Mesothelial cell of epicardium (in vitro differentiated cells): Measurements from ENCODE around the gene HINT1. TPM values are rescaled to one million over a fixed set of nuclear protein-coding genes. Genes with fewer than 3 reads are reported as not detected.

Experiments
- DNase-seq, 2 experiments: peaks; one replicate each; pipeline ENCODE4 v3.0.0; 2021; ENCODE audit warnings: low spot score in 2 of 2; ENCODE audit not compliant: unreplicated experiment in 2 of 2
- H3K27ac Mint-ChIP-seq: 2 replicates; pipeline ENCODE4 v1.8.0; 2021; ENCODE audit warnings: mixed read lengths
- H3K27me3 Mint-ChIP-seq: 2 replicates; pipeline ENCODE4 v1.8.0; 2021; ENCODE audit warnings: low read depth, mixed read lengths
- H3K36me3 Mint-ChIP-seq: 2 replicates; pipeline ENCODE4 v1.8.0; 2021; ENCODE audit warnings: mixed read lengths
- H3K4me1 Mint-ChIP-seq: 2 replicates; pipeline ENCODE4 v1.8.0; 2021; ENCODE audit warnings: mixed read lengths
- H3K4me3 Mint-ChIP-seq: 2 replicates; pipeline ENCODE4 v1.8.0; 2021; ENCODE audit warnings: mild to moderate bottlenecking, moderate library complexity, mixed read lengths
- H3K9me3 Mint-ChIP-seq: 2 replicates; pipeline ENCODE4 v1.8.0; 2021; ENCODE audit warnings: mixed read lengths
- CTCF ChIP-seq: fragments of 200-600 bp; sonication (generic); IDR thresholded peaks from one replicate; pipeline ENCODE4 v1.5.0; 2021; ENCODE audit warnings: antibody characterized with exemption; ENCODE audit not compliant: unreplicated experiment
- total RNA-seq: library from RNA; stranded (reverse); gene quantifications from 3 replicates; pipeline ENCODE4 v1.2.1, GENCODE V29; 2021

Gene HINT1
- total RNA-seq, 1 donor from 2014 or later = 180 TPM

- Mint-ChIP-seq H3K9me3 (no peaks in the 10 kb centered on the region), H3K27me3 (no peaks in the 10 kb centered on the region), H3K27ac (peak within 1 kb of the TSS; percentile 93), H3K4me1 (peaks cover 22% of the 10 kb centered on the region), H3K4me3 (peak within 1 kb of the TSS; percentile 96), H3K36me3 (no peaks in the 10 kb centered on the region)
- peak; percentile 88 to 89 for DNase-seq
- TF ChIP-seq CTCF = no peak
These were observed 5.7 kb upstream of the HINT1 start, which contains the start of gene LYRM7 for GRCh38 chr5:131170540-131171275. LYRM7 (plus strand) TSS chr5:131170944; CDS start chr5:131171021, 77 bp downstream.

- TF ChIP-seq CTCF = no peak
- no peaks in the 10 kb centered on the region for H3K36me3 Mint-ChIP-seq
- H3K27ac Mint-ChIP-seq = peak overlapping the region; percentile 93
- peaks cover 27% of the 10 kb centered on the region for H3K4me1 Mint-ChIP-seq
- no peak for DNase-seq
- peak overlapping the region; percentile 96 for H3K4me3 Mint-ChIP-seq
- H3K27me3 Mint-ChIP-seq = no peaks in the 10 kb centered on the region
- H3K9me3 Mint-ChIP-seq = no peaks in the 10 kb centered on the region
These were observed 4.9 kb upstream of the HINT1 start for GRCh38 chr5:131169810-131170539.

GRCh38 chr5:131167615-131168014, 2.6 kb upstream of the HINT1 start:
- Mint-ChIP-seq H3K27me3 (no peaks in the 10 kb centered on the region), H3K4me1 (peaks cover 39% of the 10 kb centered on the region), H3K4me3 (no peak overlapping the region), H3K9me3 (no peaks in the 10 kb centered on the region), H3K27ac (no peak overlapping the region), H3K36me3 (peaks cover 3% of the 10 kb centered on the region)
- no peak for TF ChIP-seq CTCF
- no peak for DNase-seq

- Mint-ChIP-seq H3K36me3 (peaks cover 23% of the 10 kb centered on the region), H3K4me1 (peaks cover 20% of the 10 kb centered on the region), H3K4me3 (peak overlapping the region; percentile 97), H3K27me3 (no peaks in the 10 kb centered on the region), H3K27ac (peak overlapping the region; percentile 99), H3K9me3 (no peaks in the 10 kb centered on the region)
- peak; percentile 49 to 79 for DNase-seq
- no peak for TF ChIP-seq CTCF
These were observed 601 bp downstream of the HINT1 start for GRCh38 chr5:131164191-131165118.
